Esophagus muscularis mucosa (tissue), 4 donors: ENCODE measurements around the gene MYCN. TPM values are rescaled to one million over a fixed set of nuclear protein-coding genes. Genes with fewer than 3 reads are reported as not detected.

ENCODE experiments used
- DNase-seq: peaks from one replicate; pipeline ENCODE4 v3.0.0-alpha.2; 2017; ENCODE audit errors: extremely low spot score
- H3K27ac ChIP-seq, 4 donors: fragments of 200-600 bp; sonication (generic); replicated peaks in 1 of 4; 1 replicate in 3 of 4; 2 replicates in 1 of 4; pipeline ENCODE4 v1.5.1; 2016 to 2019; ENCODE audit warnings: mild to moderate bottlenecking in 1 of 4
- H3K27me3 ChIP-seq, 4 donors: fragments of 200-600 bp; sonication (generic); one replicate each; pipeline versions ENCODE4 v1.5.1 to v1.6.0; 2016 to 2019
- H3K36me3 ChIP-seq, 4 donors: fragments of 200-600 bp; sonication (generic); one replicate each; pipeline ENCODE4 v1.5.1; 2016 to 2019
- H3K4me1 ChIP-seq, 4 donors: fragments of 200-600 bp; sonication (generic); one replicate each; pipeline ENCODE4 v1.5.1; 2016 to 2019
- H3K4me3 ChIP-seq, 4 donors: fragments of 200-600 bp; sonication (generic); 1 replicate in 2 of 4; 2 replicates in 2 of 4; pipeline ENCODE4 v1.5.1; 2016 to 2019; ENCODE audit warnings: mild to moderate bottlenecking in 4 of 4, moderate library complexity in 1 of 4
- H3K9me3 ChIP-seq, 4 donors: fragments of 200-600 bp; sonication (generic); 1 replicate in 3 of 4; 2 replicates in 1 of 4; pipeline ENCODE4 v1.5.1; 2016 to 2019
- EP300 ChIP-seq: sonication (generic); formaldehyde crosslinking; IDR thresholded peaks from one replicate; pipeline ENCODE4 v1.6.1; 2017; ENCODE audit warnings: antibody characterized with exemption
- POLR2A ChIP-seq: fragments of 450-650 bp; IDR thresholded peaks from one replicate; pipeline ENCODE4 v1.6.1; 2017; ENCODE audit warnings: antibody characterized with exemption, moderate library complexity, mild to moderate bottlenecking, low read depth
- POLR2AphosphoS5 ChIP-seq, 2 donors: sonication (generic); formaldehyde crosslinking; IDR thresholded peaks; one replicate each; pipeline ENCODE4 v1.6.1; 2017; ENCODE audit warnings: antibody characterized with exemption in 2 of 2
- WGBS: methylation state at CpG from one replicate; pipeline ENCODE4 v1.1.5; 2018; 5-methylcytosine and 5-hydroxymethylcytosine counted together
- intact Hi-C: fragments of 100-400 bp; cut with DNase I; formaldehyde crosslinking; loops from one replicate; pipeline ENCODE4 v1.15.1; 2023
- total RNA-seq, 4 donors: library from RNA; depleted of rRNA; stranded (reverse); fragments of >200 nt; gene quantifications; one replicate each; pipeline versions ENCODE4 v1.1.0 to v1.2.1, GENCODE V29; 2016
- TF ChIP-seq, protein P1 (sequence below), 3 experiments: fragments of 200-600 bp in 2 of 3; fragments of 450-650 bp in 1 of 3; sonication (generic) in 2 of 3; IDR thresholded peaks; one replicate each; pipeline ENCODE4 v1.5.1; 2017 to 2019; ENCODE audit warnings: antibody characterized with exemption in 3 of 3, mild to moderate bottlenecking in 2 of 3, moderate library complexity in 1 of 3

The MYCN gene
- total RNA-seq, 4 donors from 2014 or later: 0.83 to 1.2 (median 1.1) TPM

DNA sequence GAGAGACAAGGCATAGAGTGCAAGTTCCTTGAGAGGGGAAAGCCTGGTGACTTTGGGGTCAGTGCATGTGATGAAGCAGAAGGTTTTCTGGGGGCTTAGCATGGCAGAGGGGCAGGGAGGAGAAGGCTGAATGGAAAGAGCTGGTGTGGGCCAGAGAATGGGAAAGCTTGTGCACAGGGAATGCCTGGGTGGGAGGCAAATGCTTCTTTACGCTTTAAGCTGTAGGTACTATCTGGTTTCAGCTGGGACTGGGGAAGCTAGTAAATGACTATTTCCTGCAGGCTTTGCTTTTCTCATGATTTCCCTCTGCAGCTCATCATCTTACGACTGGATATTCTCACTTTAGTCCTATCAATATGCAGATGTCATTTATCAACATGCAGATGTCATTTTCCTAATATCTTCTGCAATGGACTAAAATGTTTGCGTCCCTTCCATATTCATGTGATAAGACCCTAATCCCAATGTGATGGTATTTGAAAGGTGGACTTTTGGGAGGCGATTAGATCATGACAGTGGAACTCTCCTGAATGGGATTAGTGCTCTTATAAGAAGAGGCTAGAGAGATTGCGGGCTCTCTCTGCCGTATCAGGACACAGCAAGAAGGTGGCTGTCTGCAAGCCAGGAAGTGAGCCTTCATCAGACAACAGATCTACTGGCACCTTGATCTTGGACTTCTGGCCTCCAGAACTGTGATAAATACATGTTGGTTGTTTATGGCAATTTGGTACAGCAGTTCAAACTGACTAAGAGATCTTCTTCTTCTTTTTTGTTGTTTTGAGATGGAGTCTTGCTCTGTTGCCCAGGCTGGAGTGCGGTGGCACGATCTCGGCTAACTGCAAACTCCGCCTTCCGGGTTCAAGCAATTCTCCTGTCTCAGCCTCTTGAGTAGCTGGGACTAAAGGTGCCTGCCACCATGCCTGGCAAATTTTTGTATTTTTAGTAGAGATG, 50.1 kb downstream of the MYCN start:
- H3K4me1 ChIP-seq: no peaks in the 10 kb centered on the region
- TF ChIP-seq, protein P1, sequence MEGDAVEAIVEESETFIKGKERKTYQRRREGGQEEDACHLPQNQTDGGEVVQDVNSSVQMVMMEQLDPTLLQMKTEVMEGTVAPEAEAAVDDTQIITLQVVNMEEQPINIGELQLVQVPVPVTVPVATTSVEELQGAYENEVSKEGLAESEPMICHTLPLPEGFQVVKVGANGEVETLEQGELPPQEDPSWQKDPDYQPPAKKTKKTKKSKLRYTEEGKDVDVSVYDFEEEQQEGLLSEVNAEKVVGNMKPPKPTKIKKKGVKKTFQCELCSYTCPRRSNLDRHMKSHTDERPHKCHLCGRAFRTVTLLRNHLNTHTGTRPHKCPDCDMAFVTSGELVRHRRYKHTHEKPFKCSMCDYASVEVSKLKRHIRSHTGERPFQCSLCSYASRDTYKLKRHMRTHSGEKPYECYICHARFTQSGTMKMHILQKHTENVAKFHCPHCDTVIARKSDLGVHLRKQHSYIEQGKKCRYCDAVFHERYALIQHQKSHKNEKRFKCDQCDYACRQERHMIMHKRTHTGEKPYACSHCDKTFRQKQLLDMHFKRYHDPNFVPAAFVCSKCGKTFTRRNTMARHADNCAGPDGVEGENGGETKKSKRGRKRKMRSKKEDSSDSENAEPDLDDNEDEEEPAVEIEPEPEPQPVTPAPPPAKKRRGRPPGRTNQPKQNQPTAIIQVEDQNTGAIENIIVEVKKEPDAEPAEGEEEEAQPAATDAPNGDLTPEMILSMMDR (IDR thresholded peaks at IDR 0.05): no peak
- TF ChIP-seq EP300: no peak
- no peak for TF ChIP-seq POLR2AphosphoS5 (IDR thresholded peaks at IDR 0.05)
- TF ChIP-seq POLR2A: no peak
- H3K36me3 ChIP-seq: no peaks in the 10 kb centered on the region
- 90% methylated on average over 11 of the region's 11 CpGs for WGBS
- H3K9me3 ChIP-seq: no peaks in the 10 kb centered on the region
- intact Hi-C loops: no loop called here
- H3K27me3 ChIP-seq: no peaks in the 10 kb centered on the region
- no peak overlapping the region for H3K27ac ChIP-seq
- DNase-seq: no peak
- no peak overlapping the region for H3K4me3 ChIP-seq

DNA sequence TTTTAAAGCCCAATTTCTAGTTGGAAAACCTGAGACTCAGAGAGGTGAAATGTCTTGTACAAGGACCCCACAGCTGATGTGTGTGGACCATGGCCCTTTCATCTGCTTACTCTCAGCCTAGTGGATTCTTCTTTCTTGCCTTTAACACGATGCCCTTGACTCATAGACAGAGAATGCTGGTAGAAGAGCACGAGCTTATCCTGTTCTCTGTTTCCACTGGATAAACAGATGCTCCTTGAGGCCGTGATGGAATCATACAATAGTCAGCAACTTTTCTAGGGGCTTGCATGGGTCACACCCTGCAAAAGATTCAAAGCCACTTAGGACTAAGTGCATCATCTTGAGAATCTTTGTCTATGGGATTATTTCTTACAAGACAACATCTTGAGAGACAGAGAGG, 50.9 kb downstream of the MYCN start:
- WGBS: 78% methylated on average over 3 of the region's 3 CpGs
- intact Hi-C loops: no loop called here
- H3K27me3 ChIP-seq: no peaks in the 10 kb centered on the region
- H3K4me3 ChIP-seq: no peak overlapping the region
- no peak for DNase-seq
- H3K4me1 ChIP-seq: no peaks in the 10 kb centered on the region
- H3K27ac ChIP-seq: no peak overlapping the region
- H3K36me3 ChIP-seq: no peaks in the 10 kb centered on the region
- H3K9me3 ChIP-seq: no peaks in the 10 kb centered on the region
- TF ChIP-seq EP300: no peak
- TF ChIP-seq, protein P1 (IDR thresholded peaks at IDR 0.05): no peak
- TF ChIP-seq POLR2A: no peak
- no peak for TF ChIP-seq POLR2AphosphoS5 (IDR thresholded peaks at IDR 0.05)

DNA sequence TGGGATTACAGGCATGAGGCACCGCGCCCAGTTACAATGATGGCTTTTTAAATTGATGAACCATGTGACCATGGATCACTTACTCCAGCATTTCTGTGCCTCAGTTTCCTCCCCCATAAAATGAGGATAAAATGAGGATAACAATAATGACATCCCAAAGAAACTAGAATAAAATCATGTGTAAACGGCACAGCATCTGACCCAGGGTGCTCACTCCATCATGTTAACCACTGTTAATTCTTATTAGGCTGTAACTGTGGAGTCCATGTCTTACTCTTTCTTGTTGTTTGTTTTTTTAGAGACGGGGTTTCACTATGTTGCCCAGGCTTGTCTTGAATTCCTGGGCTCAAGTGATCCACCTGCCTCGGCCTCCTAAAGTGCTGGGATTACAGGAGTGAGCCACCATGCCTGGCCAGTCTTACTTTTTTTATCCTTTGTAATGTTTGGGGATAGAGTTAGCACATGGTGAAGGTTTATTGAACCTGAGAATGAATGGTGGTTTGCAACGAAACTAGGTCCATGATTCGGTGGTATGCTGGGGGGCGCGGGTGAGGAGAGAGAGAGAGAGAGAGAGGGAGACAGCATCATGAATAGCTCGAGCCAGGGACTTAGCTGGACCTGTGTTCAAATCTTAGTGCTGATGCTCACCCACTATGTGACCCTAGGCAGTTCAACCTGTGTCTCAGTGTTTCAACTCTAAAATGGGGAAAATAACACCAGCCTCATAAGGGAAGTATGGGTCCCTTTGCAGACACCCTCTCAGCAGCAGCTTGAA, 52.3 kb downstream of the MYCN start:
- no peaks in the 10 kb centered on the region for H3K9me3 ChIP-seq
- H3K27me3 ChIP-seq: no peaks in the 10 kb centered on the region
- TF ChIP-seq EP300 (no peak), POLR2A (no peak), POLR2AphosphoS5 (IDR thresholded peaks at IDR 0.05) (no peak)
- TF ChIP-seq, protein P1 (IDR thresholded peaks at IDR 0.05): no peak
- H3K27ac ChIP-seq: no peak overlapping the region
- intact Hi-C loops: no loop called here
- H3K4me1 ChIP-seq: no peaks in the 10 kb centered on the region
- WGBS: 80% methylated on average over 10 of the region's 10 CpGs
- no peak for DNase-seq
- H3K4me3 ChIP-seq: no peak overlapping the region
- H3K36me3 ChIP-seq: no peaks in the 10 kb centered on the region

DNA sequence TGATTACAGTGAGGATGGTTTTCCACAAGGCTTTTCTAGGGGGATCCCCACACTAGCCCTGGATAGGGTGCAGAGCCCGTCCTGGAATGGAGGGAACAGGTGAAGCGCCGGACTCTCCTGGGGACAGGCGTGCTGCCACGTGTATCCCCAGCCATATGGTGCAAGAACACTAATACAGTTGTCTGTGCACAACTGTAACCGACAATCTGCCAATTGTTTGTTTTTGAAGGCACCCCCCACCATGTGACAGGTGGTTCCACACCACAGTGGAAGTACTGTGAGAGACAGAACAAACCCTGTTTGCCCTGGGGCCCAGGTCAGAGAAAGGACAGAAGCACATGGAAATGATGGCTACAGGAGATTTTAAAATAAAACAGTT, 52.9 kb downstream of the MYCN start:
- intact Hi-C loops: no loop called here
- H3K36me3 ChIP-seq: no peaks in the 10 kb centered on the region

More for the DNA sequence above, 52.9 kb downstream of the MYCN start:
- Histone ChIP-seq H3K4me3 (no peak overlapping the region), H3K4me1 (no peaks in the 10 kb centered on the region), H3K9me3 (no peaks in the 10 kb centered on the region), H3K27me3 (no peaks in the 10 kb centered on the region), H3K27ac (no peak overlapping the region)
- TF ChIP-seq POLR2AphosphoS5 (IDR thresholded peaks at IDR 0.05): no peak
- no peak for TF ChIP-seq POLR2A
- TF ChIP-seq, protein P1 (IDR thresholded peaks at IDR 0.05): no peak
- 69% methylated on average over 6 of the region's 6 CpGs for WGBS
- no peak for DNase-seq
